Fibroblast of lung (primary cell): Measurements from ENCODE around the gene MEF2D.

ENCODE experiments used
- CTCF ChIP-seq, 2 donors: IDR thresholded peaks in 1 of 2; conservative IDR thresholded peaks in 1 of 2; 1 replicate in 1 of 2; 2 replicates in 1 of 2; pipeline ENCODE4 v1.5.1; 2011 to 2012; ENCODE audit warnings: low read length in 2 of 2, control low read depth in 1 of 2, inconsistent platforms in 1 of 2, low read depth in 1 of 2, mild to moderate bottlenecking in 1 of 2
- EZH2 ChIP-seq: IDR thresholded peaks from 2 replicates; pipeline ENCODE4 v1.5.1; 2012; ENCODE audit warnings: low read length, control low read depth, mild to moderate bottlenecking; ENCODE audit errors: missing control alignments

GRCh38 chr1:156478250-156478627 is 22.3 kb downstream of the MEF2D start:
- TF ChIP-seq EZH2, result no peak
- no peak for TF ChIP-seq CTCF (conservative IDR thresholded peaks at IDR 0.05 in 1 of 2, IDR thresholded peaks at IDR 0.05 in 1 of 2; ENCODE audit: low read depth in 1 of 2, low read length in 2 of 2)
